ENCODE data around the gene ANO10.
"Not testable (repeated sequence)": the region's sequence is repeated elsewhere in the genome, so short reads cannot be mapped to it uniquely, and the experiment has no call there.

GRCh38 chr3:43544277-43544676 is 77.5 kb downstream of the ANO10 start:
- peak; percentile 70 for TF ChIP-seq RAD21 (IDR thresholded peaks at IDR 0.05; ENCODE audit: low read depth)
- TF ChIP-seq TAF1 (IDR thresholded peaks at IDR 0.05; ENCODE audit: low read depth); YY1 (IDR thresholded peaks at IDR 0.05; ENCODE audit: low read depth); TCF12 (IDR thresholded peaks at IDR 0.05; ENCODE audit: low read depth); NFIC (IDR thresholded peaks at IDR 0.05); CREB1 (IDR thresholded peaks at IDR 0.05; ENCODE audit: low read depth); EP300 (IDR thresholded peaks at IDR 0.05; ENCODE audit: borderline replicate concordance): not testable (repeated sequence)
